Progenitor cell of endocrine pancreas (in vitro differentiated cells): Measurements from ENCODE around the gene G2E3. TPM values are rescaled to one million over a fixed set of nuclear protein-coding genes. Genes with fewer than 3 reads are reported as not detected.
"Not testable (repeated sequence)": the region's sequence is repeated elsewhere in the genome, so short reads cannot be mapped to it uniquely, and the experiment has no call there.

Source experiments
- DNase-seq: peaks from one replicate; pipeline ENCODE4 v3.0.0; 2021; ENCODE audit warnings: low spot score; ENCODE audit not compliant: unreplicated experiment
- H3K27ac Mint-ChIP-seq: 2 replicates; pipeline ENCODE4 v1.8.0; 2021; ENCODE audit warnings: mild to moderate bottlenecking, moderate library complexity, mixed read lengths
- H3K27me3 Mint-ChIP-seq: 2 replicates; pipeline ENCODE4 v1.8.0; 2021; ENCODE audit warnings: mixed read lengths
- H3K36me3 Mint-ChIP-seq: 2 replicates; pipeline ENCODE4 v1.8.0; 2022; ENCODE audit warnings: mixed read lengths; ENCODE audit not compliant: insufficient read depth
- H3K4me1 Mint-ChIP-seq: 2 replicates; pipeline ENCODE4 v1.8.0; 2021; ENCODE audit warnings: low read depth, mixed read lengths
- H3K4me3 Mint-ChIP-seq: 2 replicates; pipeline ENCODE4 v1.8.0; 2021; ENCODE audit warnings: low read depth, mild to moderate bottlenecking, moderate library complexity, mixed read lengths
- H3K9me3 Mint-ChIP-seq: 2 replicates; pipeline ENCODE4 v1.8.0; 2021; ENCODE audit warnings: low read depth, mixed read lengths
- CTCF ChIP-seq: fragments of 200-600 bp; sonication (generic); IDR thresholded peaks from one replicate; pipeline ENCODE4 v1.5.0; 2021; ENCODE audit warnings: antibody characterized with exemption, mild to moderate bottlenecking; ENCODE audit not compliant: unreplicated experiment
- total RNA-seq: library from RNA; stranded (reverse); gene quantifications from 2 replicates; pipeline ENCODE4 v1.2.1, GENCODE V29; 2021

The G2E3 gene
- total RNA-seq, 1 donor from 2014 or later, result 31.4 TPM

GRCh38 chr14:30572771-30573170, 13.8 kb downstream of the G2E3 start:
- no peaks in the 10 kb centered on the region for H3K9me3 Mint-ChIP-seq
- peaks cover 4% of the 10 kb centered on the region for H3K36me3 Mint-ChIP-seq
- no peak overlapping the region for H3K4me3 Mint-ChIP-seq
- H3K27ac Mint-ChIP-seq, result no peak overlapping the region
- no peak for DNase-seq
- peaks cover 28% of the 10 kb centered on the region for H3K4me1 Mint-ChIP-seq
- H3K27me3 Mint-ChIP-seq, result no peaks in the 10 kb centered on the region
- TF ChIP-seq CTCF, result no peak

GRCh38 chr14:30573226-30573814, 14.4 kb downstream of the G2E3 start:
- H3K4me3 Mint-ChIP-seq, result no peak overlapping the region
- no peak for TF ChIP-seq CTCF
- DNase-seq, result no peak
- H3K9me3 Mint-ChIP-seq, result no peaks in the 10 kb centered on the region
- H3K36me3 Mint-ChIP-seq, result peaks cover 6% of the 10 kb centered on the region
- peaks cover 30% of the 10 kb centered on the region for H3K4me1 Mint-ChIP-seq
- no peaks in the 10 kb centered on the region for H3K27me3 Mint-ChIP-seq
- H3K27ac Mint-ChIP-seq, result peak overlapping the region; percentile 14

GRCh38 chr14:30573966-30574365, 15.0 kb downstream of the G2E3 start:
- H3K4me1 Mint-ChIP-seq, result peaks cover 32% of the 10 kb centered on the region
- no peak overlapping the region for H3K27ac Mint-ChIP-seq
- H3K4me3 Mint-ChIP-seq, result no peak overlapping the region
- H3K36me3 Mint-ChIP-seq, result peaks cover 6% of the 10 kb centered on the region
- H3K27me3 Mint-ChIP-seq, result no peaks in the 10 kb centered on the region
- no peak for DNase-seq
- no peaks in the 10 kb centered on the region for H3K9me3 Mint-ChIP-seq
- TF ChIP-seq CTCF, result no peak

GRCh38 chr14:30574777-30575176, 15.8 kb downstream of the G2E3 start:
- H3K4me3 Mint-ChIP-seq, H3K27ac Mint-ChIP-seq, DNase-seq, H3K36me3 Mint-ChIP-seq, H3K9me3 Mint-ChIP-seq, H3K27me3 Mint-ChIP-seq: not testable (repeated sequence)
- H3K4me1 Mint-ChIP-seq, result peaks cover 31% of the 10 kb centered on the region

GRCh38 chr14:30576333-30576732, 17.4 kb downstream of the G2E3 start:
- not testable (repeated sequence) for H3K27me3 Mint-ChIP-seq, H3K36me3 Mint-ChIP-seq, H3K4me3 Mint-ChIP-seq, DNase-seq, H3K9me3 Mint-ChIP-seq, H3K27ac Mint-ChIP-seq
- peaks cover 24% of the 10 kb centered on the region for H3K4me1 Mint-ChIP-seq

- Mint-ChIP-seq H3K27ac (no peak overlapping the region), H3K4me3 (no peak overlapping the region), H3K27me3 (no peaks in the 10 kb centered on the region), H3K9me3 (peaks cover 21% of the 10 kb centered on the region), H3K36me3 (peaks cover 28% of the 10 kb centered on the region), H3K4me1 (peaks cover 10% of the 10 kb centered on the region)
- DNase-seq, result no peak
- TF ChIP-seq CTCF, result no peak
Observed at GRCh38 chr14:30580616-30581282, 21.8 kb downstream of the G2E3 start.
